Parathyroid adenoma (tissue), 2 donors: Measurements from ENCODE around the gene PLG.

Experiments used
- H2AFZ ChIP-seq: fragments of 300-600 bp; sonication (generic); one replicate; pipeline ENCODE4 v1.7.0; 2017; ENCODE audit warnings: antibody characterized with exemption, mild to moderate bottlenecking
- H3K27ac ChIP-seq: fragments of 300-600 bp; sonication (generic); one replicate; pipeline ENCODE4 v1.7.0; 2017
- H3K27me3 ChIP-seq: fragments of 300-600 bp; sonication (generic); one replicate; pipeline ENCODE4 v1.7.0; 2017; ENCODE audit warnings: low read length; ENCODE audit not compliant: control insufficient read depth, insufficient read depth
- H3K36me3 ChIP-seq: fragments of 300-600 bp; sonication (generic); one replicate; pipeline ENCODE4 v1.7.0; 2017; ENCODE audit warnings: low read length; ENCODE audit not compliant: control insufficient read depth, insufficient read depth
- H3K4me1 ChIP-seq: fragments of 300-600 bp; sonication (generic); one replicate; pipeline ENCODE4 v1.7.0; 2017; ENCODE audit warnings: control low read depth
- H3K4me2 ChIP-seq: fragments of 300-600 bp; sonication (generic); one replicate; pipeline ENCODE4 v1.7.0; 2017; ENCODE audit warnings: low read length
- H3K4me3 ChIP-seq: fragments of 300-600 bp; sonication (generic); one replicate; pipeline ENCODE4 v1.7.0; 2017; ENCODE audit warnings: low read depth, low read length
- H3K79me2 ChIP-seq: fragments of 300-600 bp; sonication (generic); one replicate; pipeline ENCODE4 v1.7.0; 2017; ENCODE audit warnings: control low read depth
- H3K9ac ChIP-seq: fragments of 300-600 bp; sonication (generic); one replicate; pipeline ENCODE4 v1.7.0; 2017; ENCODE audit warnings: mild to moderate bottlenecking
- H3K9me3 ChIP-seq: fragments of 300-600 bp; sonication (generic); one replicate; pipeline ENCODE4 v1.7.0; 2017; ENCODE audit warnings: low read length; ENCODE audit not compliant: control insufficient read depth
- TF ChIP-seq, protein P1 (sequence below): fragments of 300-600 bp; sonication (generic); IDR thresholded peaks from one replicate; pipeline ENCODE4 v1.7.0; 2017; ENCODE audit warnings: antibody characterized with exemption, mild to moderate bottlenecking
- donor health status: primary hyperparathyroidism.

Gene PLG

GRCh38 chr6:160791459-160791858, 89.4 kb downstream of the PLG start:
- Histone ChIP-seq H2AFZ (no peak overlapping the region), H3K27me3 (no peaks in the 10 kb centered on the region), H3K4me3 (no peak overlapping the region), H3K27ac (no peak overlapping the region), H3K4me1 (no peaks in the 10 kb centered on the region), H3K9ac (no peak overlapping the region), H3K4me2 (no peak overlapping the region), H3K36me3 (no peaks in the 10 kb centered on the region), H3K9me3 (no peaks in the 10 kb centered on the region), H3K79me2 (no peaks in the 10 kb centered on the region)
- TF ChIP-seq, protein P1, sequence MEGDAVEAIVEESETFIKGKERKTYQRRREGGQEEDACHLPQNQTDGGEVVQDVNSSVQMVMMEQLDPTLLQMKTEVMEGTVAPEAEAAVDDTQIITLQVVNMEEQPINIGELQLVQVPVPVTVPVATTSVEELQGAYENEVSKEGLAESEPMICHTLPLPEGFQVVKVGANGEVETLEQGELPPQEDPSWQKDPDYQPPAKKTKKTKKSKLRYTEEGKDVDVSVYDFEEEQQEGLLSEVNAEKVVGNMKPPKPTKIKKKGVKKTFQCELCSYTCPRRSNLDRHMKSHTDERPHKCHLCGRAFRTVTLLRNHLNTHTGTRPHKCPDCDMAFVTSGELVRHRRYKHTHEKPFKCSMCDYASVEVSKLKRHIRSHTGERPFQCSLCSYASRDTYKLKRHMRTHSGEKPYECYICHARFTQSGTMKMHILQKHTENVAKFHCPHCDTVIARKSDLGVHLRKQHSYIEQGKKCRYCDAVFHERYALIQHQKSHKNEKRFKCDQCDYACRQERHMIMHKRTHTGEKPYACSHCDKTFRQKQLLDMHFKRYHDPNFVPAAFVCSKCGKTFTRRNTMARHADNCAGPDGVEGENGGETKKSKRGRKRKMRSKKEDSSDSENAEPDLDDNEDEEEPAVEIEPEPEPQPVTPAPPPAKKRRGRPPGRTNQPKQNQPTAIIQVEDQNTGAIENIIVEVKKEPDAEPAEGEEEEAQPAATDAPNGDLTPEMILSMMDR, result no peak

DNA sequence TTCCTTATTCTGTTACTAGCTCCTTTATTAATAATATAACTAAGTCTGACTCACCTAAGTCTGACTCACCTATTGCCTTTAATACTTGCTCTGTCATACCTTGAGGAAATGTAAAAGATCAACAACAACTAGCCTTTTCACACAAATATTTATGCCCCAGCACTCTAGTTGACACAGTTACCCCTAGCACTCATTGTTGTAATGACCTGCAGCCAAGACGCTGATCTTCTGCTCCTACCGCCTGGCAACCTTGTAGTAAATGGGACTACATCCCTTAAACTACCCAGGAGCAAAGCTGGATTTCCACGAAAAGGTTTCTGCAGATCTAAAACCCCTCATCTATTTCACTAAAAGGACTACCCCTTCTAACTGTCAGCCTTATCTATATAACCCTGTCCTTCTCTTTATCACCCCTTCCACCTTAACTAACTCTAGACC, 90.0 kb downstream of the PLG start:
- Histone ChIP-seq H3K4me2 (no peak overlapping the region), H3K36me3 (no peaks in the 10 kb centered on the region), H3K4me1 (no peaks in the 10 kb centered on the region), H3K9ac (no peak overlapping the region), H3K27ac (no peak overlapping the region), H3K27me3 (no peaks in the 10 kb centered on the region), H3K4me3 (no peak overlapping the region), H3K9me3 (no peaks in the 10 kb centered on the region), H3K79me2 (no peaks in the 10 kb centered on the region), H2AFZ (no peak overlapping the region)
- TF ChIP-seq, protein P1, result no peak

GRCh38 chr6:160792708-160793107, 90.7 kb downstream of the PLG start:
- Histone ChIP-seq H3K36me3 (no peaks in the 10 kb centered on the region), H3K27me3 (no peaks in the 10 kb centered on the region), H3K4me1 (no peaks in the 10 kb centered on the region), H3K79me2 (no peaks in the 10 kb centered on the region), H2AFZ (no peak overlapping the region), H3K9ac (no peak overlapping the region), H3K4me3 (no peak overlapping the region), H3K4me2 (no peak overlapping the region), H3K9me3 (no peaks in the 10 kb centered on the region), H3K27ac (no peak overlapping the region)
- TF ChIP-seq, protein P1, result no peak

- Histone ChIP-seq H3K9ac (no peak overlapping the region), H3K4me2 (no peak overlapping the region), H3K79me2 (no peaks in the 10 kb centered on the region), H3K27ac (no peak overlapping the region), H3K4me3 (no peak overlapping the region), H3K27me3 (no peaks in the 10 kb centered on the region), H3K36me3 (no peaks in the 10 kb centered on the region), H3K4me1 (no peaks in the 10 kb centered on the region), H3K9me3 (no peaks in the 10 kb centered on the region), H2AFZ (no peak overlapping the region)
- TF ChIP-seq, protein P1, result no peak
These were observed 91.6 kb downstream of the PLG start for GRCh38 chr6:160793652-160794051.

GRCh38 chr6:160795721-160796120, 93.7 kb downstream of the PLG start:
- Histone ChIP-seq H3K27ac (no peak overlapping the region), H3K4me2 (no peak overlapping the region), H3K36me3 (no peaks in the 10 kb centered on the region), H3K4me1 (no peaks in the 10 kb centered on the region), H3K79me2 (no peaks in the 10 kb centered on the region), H3K9ac (no peak overlapping the region), H3K9me3 (no peaks in the 10 kb centered on the region), H3K4me3 (no peak overlapping the region), H3K27me3 (no peaks in the 10 kb centered on the region), H2AFZ (no peak overlapping the region)
- TF ChIP-seq, protein P1, result no peak
